HepG2 (cell line): ENCODE data around the gene U2AF2. TPM values are rescaled to one million over a fixed set of nuclear protein-coding genes. Genes with fewer than 3 reads are reported as not detected.

Source experiments
- ATAC-seq: fragments of 200-7000 bp; cut with Tn5 transposase; 3 replicates; pipeline ENCODE4 v1.9.1; 2020; ENCODE audit warnings: mild to moderate bottlenecking, moderate library complexity
- BruUV-seq: library from RNA; stranded (reverse); fragments of 400-500 nt; replicated peaks from 2 replicates; lab custom pipeline; 2021; lab: Mats Ljungman, UMichigan
- CTCF ChIA-PET: fragments of 300-600 bp; formaldehyde crosslinking; extraction: SDS; loops from one replicate; lab custom pipeline; 2021; ENCODE audit warnings: low total read pairs, inconsistent platforms, low intra/inter-chr PET ratio; lab: Yijun Ruan, JAX
- POLR2A ChIA-PET: fragments of 350-600 bp; sonication (Branson Sonifier 250); formaldehyde crosslinking; loops from one replicate; lab custom pipeline; 2020; ENCODE audit warnings: antibody characterized with exemption, inconsistent platforms; lab: Yijun Ruan, JAX
- DNase-seq: peaks from one replicate; pipeline ENCODE4 v3.0.0-alpha.2; 2015; ENCODE audit warnings: low spot score
- FAIRE-seq: peaks from 3 replicates; lab custom pipeline; 2011; peaks lifted over from hg19 to GRCh38; lab: Jason Lieb, UNC
- H2AFZ ChIP-seq: one replicate; pipeline ENCODE4 v1.6.1; 2011; ENCODE audit warnings: low read length, inconsistent platforms
- H3K27ac ChIP-seq: fragments of 300-600 bp; 3 replicates; pipeline ENCODE4 v1.8.0; 2011; ENCODE audit warnings: mixed run types, mild to moderate bottlenecking, mixed read lengths, low read length, inconsistent platforms; ENCODE audit not compliant: insufficient read depth; ENCODE audit errors: extremely low read length
- H3K27me3 ChIP-seq, 2 experiments: fragments of 200-600 bp in 1 of 2; 2 replicates in 1 of 2; 3 replicates in 1 of 2; pipeline versions ENCODE4 v1.6.0 to v1.8.0; 2011; ENCODE audit warnings: low read length in 2 of 2, mild to moderate bottlenecking in 2 of 2, moderate library complexity in 2 of 2, inconsistent platforms in 1 of 2; ENCODE audit not compliant: insufficient read depth in 2 of 2, control insufficient read depth in 1 of 2
- H3K36me3 ChIP-seq, 2 experiments: fragments of 200-600 bp in 1 of 2; replicated peaks in 1 of 2; 2 replicates in 1 of 2; 3 replicates in 1 of 2; pipeline versions ENCODE4 v1.5.1 to v1.8.0; 2011; ENCODE audit warnings: low read length in 2 of 2, inconsistent platforms in 1 of 2; ENCODE audit not compliant: insufficient read depth in 2 of 2, control insufficient read depth in 1 of 2
- H3K4me1 ChIP-seq: 2 replicates; pipeline ENCODE4 v1.5.1; 2012; ENCODE audit warnings: low read length, inconsistent platforms; ENCODE audit not compliant: insufficient read depth
- H3K4me2 ChIP-seq: 2 replicates; pipeline ENCODE4 v1.6.0; 2011; ENCODE audit warnings: low read depth, low read length, inconsistent platforms
- H3K4me3 ChIP-seq, 3 experiments: fragments of 200-600 bp in 1 of 3; sonication (generic), shearing (Covaris generic) in 1 of 3; replicated peaks in 1 of 3; 2 replicates each; pipeline ENCODE4 v1.5.1; 2011 to 2016; ENCODE audit warnings: low read length in 3 of 3, inconsistent platforms in 2 of 3, low read depth in 2 of 3, mild to moderate bottlenecking in 2 of 3, control low read depth in 1 of 3, mixed read lengths in 1 of 3; ENCODE audit not compliant: insufficient read depth in 1 of 3
- H3K79me2 ChIP-seq: one replicate; pipeline ENCODE4 v1.6.1; 2011; ENCODE audit warnings: low read length, inconsistent platforms; ENCODE audit not compliant: insufficient read depth
- H3K9ac ChIP-seq: 2 replicates; pipeline ENCODE4 v1.6.0; 2011; ENCODE audit warnings: mild to moderate bottlenecking, low read depth, low read length, inconsistent platforms; ENCODE audit not compliant: insufficient read depth
- H3K9me3 ChIP-seq: 2 replicates; pipeline ENCODE4 v1.5.1; 2012; ENCODE audit warnings: mild to moderate bottlenecking, low read length
- H4K20me1 ChIP-seq: 2 replicates; pipeline ENCODE4 v1.6.0; 2011; ENCODE audit warnings: inconsistent platforms, mild to moderate bottlenecking, low read length, moderate library complexity; ENCODE audit not compliant: insufficient read depth
- ATAD3A ChIP-seq: sonication (generic); formaldehyde crosslinking; IDR thresholded peaks from 2 replicates; pipeline ENCODE4 v1.4.0; 2020; ENCODE audit warnings: missing genetic modification reagents
- ESRRA ChIP-seq: sonication (generic); formaldehyde crosslinking; IDR thresholded peaks from 2 replicates; pipeline ENCODE4 v1.5.1; 2020; ENCODE audit warnings: mild to moderate bottlenecking, low read depth, missing genetic modification reagents
- NCOA1 ChIP-seq: sonication (generic); formaldehyde crosslinking; IDR thresholded peaks from 2 replicates; pipeline ENCODE4 v1.9.0; 2021; ENCODE audit warnings: missing genetic modification reagents
- NKX3-1 ChIP-seq: sonication (generic); formaldehyde crosslinking; IDR thresholded peaks from 2 replicates; pipeline ENCODE4 v1.5.0; 2020; ENCODE audit warnings: missing genetic modification reagents
- SYNCRIP ChIP-seq: fragments of 200-400 bp; formaldehyde crosslinking; IDR thresholded peaks from 2 replicates; pipeline ENCODE4 v1.6.1; 2018; ENCODE audit warnings: mild to moderate bottlenecking, low read depth, low read length; ENCODE audit not compliant: insufficient read depth
- ZNF138 ChIP-seq: sonication (generic); formaldehyde crosslinking; IDR thresholded peaks from 2 replicates; pipeline ENCODE4 v1.5.0; 2020; ENCODE audit warnings: mild to moderate bottlenecking, low read depth, missing genetic modification reagents
- ZNF547 ChIP-seq: sonication (generic); formaldehyde crosslinking; IDR thresholded peaks from 2 replicates; pipeline ENCODE4 v1.5.1; 2020; ENCODE audit warnings: mild to moderate bottlenecking, missing genetic modification reagents
- WGBS: methylation state at CpG from one replicate; pipeline ENCODE4 v1.1.6; 2017; ENCODE audit warnings: low lambda C conversion rate; 5-methylcytosine and 5-hydroxymethylcytosine counted together
- in situ Hi-C: cut with HindIII; loops from 2 replicates; pipeline ENCODE4 v1.10.0; 2017; ENCODE audit warnings: low pct_unique_long_range_greater_than_20kb; ENCODE audit not compliant: extremely low pct_ligation_motif_present
- intact Hi-C: fragments of 100-400 bp; cut with micrococcal nuclease; formaldehyde crosslinking; loops from one replicate; pipeline ENCODE4 v1.10.0; 2022; ENCODE audit not compliant: unreplicated experiment
- polyA plus RNA-seq, 8 experiments: library from polyadenylated mRNA; depleted of rRNA in 3 of 8; stranded (reverse) in 7 of 8; unstranded in 1 of 8; fragments of >200 nt; fragmentation: Illumina TruSeq in 4 of 8; extraction: Trizol in 4 of 8; gene quantifications; 2 replicates each; pipeline versions ENCODE4 v1.2.1 to v1.2.3, GENCODE V29; 2011 to 2016; ENCODE audit warnings: low read depth in 4 of 8, missing spikeins in 1 of 8, mixed read lengths in 1 of 8; ENCODE audit not compliant: insufficient read depth in 1 of 8
- total RNA-seq, 5 experiments: library from RNA; depleted of rRNA; stranded (reverse); fragments of >200 nt; fragmentation: Illumina TruSeq; extraction: Trizol; gene quantifications; 2 replicates each; pipeline ENCODE4 v1.2.3, GENCODE V29; 2016; ENCODE audit warnings: low read depth in 1 of 5
- TF ChIP-seq, protein P1 (sequence below): sonication (generic); formaldehyde crosslinking; IDR thresholded peaks from 2 replicates; pipeline ENCODE4 v1.5.1; 2020; ENCODE audit warnings: missing genetic modification reagents, mild to moderate bottlenecking, borderline replicate concordance
- TF ChIP-seq, protein P2 (sequence below): sonication (generic); formaldehyde crosslinking; IDR thresholded peaks from 2 replicates; pipeline ENCODE4 v1.4.0; 2020; ENCODE audit warnings: missing genetic modification reagents, borderline replicate concordance
- TF ChIP-seq, protein P3 (sequence below): sonication (generic); formaldehyde crosslinking; IDR thresholded peaks from 2 replicates; pipeline ENCODE4 v1.8.0; 2022; ENCODE audit warnings: mild to moderate bottlenecking, missing genetic modification reagents, borderline replicate concordance
- TF ChIP-seq, protein P4 (sequence below): IDR thresholded peaks from 2 replicates; pipeline ENCODE4 v1.6.1; 2018; ENCODE audit warnings: missing genetic modification reagents

The U2AF2 gene
- total and polyA plus RNA-seq, 2 of the 13 experiments (the other 11 are each of a cell fraction or from before 2014, with no cell fraction given), result 84.3 to 124 TPM

DNA sequence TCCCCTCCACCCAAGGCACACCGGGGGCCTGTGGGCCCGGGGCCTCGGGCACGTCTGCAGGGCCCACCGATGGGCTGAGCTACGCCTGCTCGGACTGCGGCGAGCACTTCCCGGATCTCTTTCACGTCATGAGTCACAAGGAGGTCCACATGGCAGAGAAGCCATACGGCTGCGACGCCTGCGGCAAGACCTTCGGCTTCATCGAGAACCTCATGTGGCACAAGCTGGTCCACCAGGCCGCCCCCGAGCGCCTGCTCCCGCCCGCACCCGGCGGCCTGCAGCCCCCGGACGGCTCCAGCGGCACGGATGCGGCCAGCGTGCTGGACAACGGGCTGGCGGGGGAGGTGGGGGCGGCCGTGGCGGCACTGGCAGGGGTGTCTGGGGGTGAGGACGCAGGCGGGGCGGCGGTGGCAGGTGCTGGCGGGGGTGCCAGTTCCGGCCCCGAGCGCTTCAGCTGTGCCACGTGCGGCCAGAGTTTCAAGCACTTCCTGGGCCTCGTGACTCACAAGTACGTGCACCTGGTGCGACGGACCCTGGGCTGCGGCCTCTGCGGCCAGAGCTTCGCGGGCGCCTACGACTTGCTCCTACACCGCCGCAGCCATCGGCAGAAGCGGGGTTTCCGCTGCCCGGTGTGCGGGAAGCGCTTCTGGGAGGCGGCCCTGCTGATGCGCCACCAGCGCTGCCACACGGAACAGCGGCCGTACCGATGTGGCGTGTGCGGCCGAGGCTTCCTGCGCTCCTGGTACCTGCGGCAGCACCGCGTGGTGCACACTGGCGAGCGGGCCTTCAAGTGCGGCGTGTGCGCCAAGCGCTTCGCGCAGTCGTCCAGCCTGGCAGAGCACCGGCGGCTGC lies 39.1 kb upstream of the U2AF2 start:
- Histone ChIP-seq H3K4me1 (peaks cover 8% of the 10 kb centered on the region), H2AFZ (no peak overlapping the region), H4K20me1 (no peaks in the 10 kb centered on the region), H3K27me3 (no peaks in the 10 kb centered on the region), H3K9ac (no peak overlapping the region), H3K36me3 (peaks cover 2% of the 10 kb centered on the region in 2 experiments; a peak in 1 of 5 replicates), H3K4me3 (no peak overlapping the region), H3K27ac (no peak overlapping the region), H3K9me3 (no peaks in the 10 kb centered on the region), H3K79me2 (no peaks in the 10 kb centered on the region), H3K4me2 (no peak overlapping the region)
- ATAC-seq, result no peak
- WGBS, result 97% methylated on average over 38 of the region's 88 CpGs
- no TSS peak for BruUV-seq
- DNase-seq, result no peak
- ChIA-PET CTCF (no interaction called here), POLR2A (no interaction called here)
- intact Hi-C loops (no loop called here), in situ Hi-C loops (no loop called here)
- FAIRE-seq, result no peak
- TF ChIP-seq NKX3-1 (CRISPR knock-in tag) (no peak), ZNF547 (CRISPR knock-in tag) (no peak), ZNF138 (CRISPR knock-in tag) (no peak), ESRRA (CRISPR knock-in tag) (no peak), ATAD3A (CRISPR knock-in tag) (no peak), SYNCRIP (no peak), NCOA1 (CRISPR knock-in tag) (no peak)
- TF ChIP-seq, protein P1, sequence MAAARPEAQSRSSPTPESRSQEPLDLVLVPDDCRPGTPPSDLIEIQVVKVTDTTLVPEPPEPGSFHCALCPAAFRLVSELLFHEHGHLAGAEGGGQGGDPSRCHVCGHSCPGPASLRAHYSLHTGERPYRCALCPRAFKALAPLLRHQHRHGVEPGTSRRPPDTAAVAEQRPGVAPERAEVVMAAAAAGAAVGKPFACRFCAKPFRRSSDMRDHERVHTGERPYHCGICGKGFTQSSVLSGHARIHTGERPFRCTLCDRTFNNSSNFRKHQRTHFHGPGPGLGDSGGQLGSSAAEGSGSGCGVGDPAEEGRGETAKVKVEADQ (CRISPR knock-in tag), result no peak
- TF ChIP-seq, protein P2, sequence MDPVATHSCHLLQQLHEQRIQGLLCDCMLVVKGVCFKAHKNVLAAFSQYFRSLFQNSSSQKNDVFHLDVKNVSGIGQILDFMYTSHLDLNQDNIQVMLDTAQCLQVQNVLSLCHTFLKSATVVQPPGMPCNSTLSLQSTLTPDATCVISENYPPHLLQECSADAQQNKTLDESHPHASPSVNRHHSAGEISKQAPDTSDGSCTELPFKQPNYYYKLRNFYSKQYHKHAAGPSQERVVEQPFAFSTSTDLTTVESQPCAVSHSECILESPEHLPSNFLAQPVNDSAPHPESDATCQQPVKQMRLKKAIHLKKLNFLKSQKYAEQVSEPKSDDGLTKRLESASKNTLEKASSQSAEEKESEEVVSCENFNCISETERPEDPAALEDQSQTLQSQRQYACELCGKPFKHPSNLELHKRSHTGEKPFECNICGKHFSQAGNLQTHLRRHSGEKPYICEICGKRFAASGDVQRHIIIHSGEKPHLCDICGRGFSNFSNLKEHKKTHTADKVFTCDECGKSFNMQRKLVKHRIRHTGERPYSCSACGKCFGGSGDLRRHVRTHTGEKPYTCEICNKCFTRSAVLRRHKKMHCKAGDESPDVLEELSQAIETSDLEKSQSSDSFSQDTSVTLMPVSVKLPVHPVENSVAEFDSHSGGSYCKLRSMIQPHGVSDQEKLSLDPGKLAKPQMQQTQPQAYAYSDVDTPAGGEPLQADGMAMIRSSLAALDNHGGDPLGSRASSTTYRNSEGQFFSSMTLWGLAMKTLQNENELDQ (CRISPR knock-in tag), result no peak
- TF ChIP-seq, protein P3, sequence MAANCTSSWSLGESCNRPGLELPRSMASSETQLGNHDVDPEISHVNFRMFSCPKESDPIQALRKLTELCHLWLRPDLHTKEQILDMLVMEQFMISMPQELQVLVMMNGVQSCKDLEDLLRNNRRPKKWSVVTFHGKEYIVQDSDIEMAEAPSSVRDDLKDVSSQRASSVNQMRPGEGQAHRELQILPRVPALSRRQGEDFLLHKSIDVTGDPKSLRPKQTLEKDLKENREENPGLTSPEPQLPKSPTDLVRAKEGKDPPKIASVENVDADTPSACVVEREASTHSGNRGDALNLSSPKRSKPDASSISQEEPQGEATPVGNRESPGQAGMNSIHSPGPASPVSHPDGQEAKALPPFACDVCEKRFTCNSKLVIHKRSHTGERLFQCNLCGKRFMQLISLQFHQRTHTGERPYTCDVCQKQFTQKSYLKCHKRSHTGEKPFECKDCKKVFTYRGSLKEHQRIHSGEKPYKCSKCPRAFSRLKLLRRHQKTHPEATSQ (CRISPR knock-in tag), result no peak
- TF ChIP-seq, protein P4, sequence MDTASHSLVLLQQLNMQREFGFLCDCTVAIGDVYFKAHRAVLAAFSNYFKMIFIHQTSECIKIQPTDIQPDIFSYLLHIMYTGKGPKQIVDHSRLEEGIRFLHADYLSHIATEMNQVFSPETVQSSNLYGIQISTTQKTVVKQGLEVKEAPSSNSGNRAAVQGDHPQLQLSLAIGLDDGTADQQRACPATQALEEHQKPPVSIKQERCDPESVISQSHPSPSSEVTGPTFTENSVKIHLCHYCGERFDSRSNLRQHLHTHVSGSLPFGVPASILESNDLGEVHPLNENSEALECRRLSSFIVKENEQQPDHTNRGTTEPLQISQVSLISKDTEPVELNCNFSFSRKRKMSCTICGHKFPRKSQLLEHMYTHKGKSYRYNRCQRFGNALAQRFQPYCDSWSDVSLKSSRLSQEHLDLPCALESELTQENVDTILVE (CRISPR knock-in tag), result no peak
